ENCODE data around the gene GLDC.

GLDC gene

DNA sequence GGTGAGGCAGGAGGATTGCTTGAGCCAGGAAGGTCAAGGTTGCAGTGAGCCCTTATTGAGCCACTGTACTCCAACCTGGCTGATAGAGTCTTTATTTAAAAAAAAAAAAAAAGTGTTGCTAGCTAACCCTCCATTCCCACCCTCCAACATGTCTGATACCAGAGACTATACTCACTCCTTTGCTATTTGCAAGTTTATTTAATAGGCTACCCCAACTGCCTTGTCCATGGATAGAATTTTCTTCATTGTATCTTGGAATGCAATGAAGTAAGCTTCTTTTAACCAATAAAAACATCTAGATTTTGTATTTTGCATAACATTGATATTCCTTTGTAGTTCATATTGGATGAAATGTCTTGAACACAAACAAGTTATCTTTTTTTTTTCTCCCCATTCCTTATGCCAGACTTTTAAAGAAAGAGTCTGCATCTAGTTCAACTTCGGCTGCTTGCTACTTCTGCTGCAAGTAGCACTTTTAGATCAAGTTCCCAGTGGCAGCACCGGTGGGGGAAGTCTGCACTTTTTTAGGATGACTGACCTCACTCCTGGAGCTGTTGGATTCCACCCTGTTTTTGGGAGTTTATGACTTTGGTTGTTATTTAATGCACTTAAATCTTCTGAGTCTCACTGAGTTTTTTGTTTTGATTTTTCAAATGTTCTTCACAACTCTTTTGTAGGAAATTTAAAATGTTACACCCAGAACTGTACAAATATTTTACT is 120.0 kb downstream of the GLDC start:
- in situ Hi-C loops (cut with MboI; ENCODE audit: low sequenced_read_pairs): no loop called here

DNA sequence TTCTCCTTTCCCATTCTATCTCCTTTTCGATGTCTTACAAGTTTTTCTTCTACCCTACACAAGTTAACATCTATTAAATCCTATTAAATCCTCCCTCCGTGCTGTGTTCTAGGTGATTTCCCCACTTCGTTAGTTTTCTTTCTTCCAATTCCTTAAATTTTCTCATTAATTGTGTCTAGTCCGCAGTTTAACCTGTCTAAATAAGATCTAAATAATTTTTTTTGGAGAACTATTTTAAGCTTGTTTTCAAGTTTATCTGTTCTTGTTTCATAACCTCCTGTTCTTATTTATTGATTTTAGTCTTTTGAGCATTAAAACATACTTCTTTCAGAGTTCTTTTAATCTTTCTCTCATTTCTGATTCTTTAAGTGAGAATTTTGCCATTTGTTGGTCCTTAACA is 123.3 kb downstream of the GLDC start:
- in situ Hi-C loops (cut with MboI; ENCODE audit: low sequenced_read_pairs): no loop called here

DNA sequence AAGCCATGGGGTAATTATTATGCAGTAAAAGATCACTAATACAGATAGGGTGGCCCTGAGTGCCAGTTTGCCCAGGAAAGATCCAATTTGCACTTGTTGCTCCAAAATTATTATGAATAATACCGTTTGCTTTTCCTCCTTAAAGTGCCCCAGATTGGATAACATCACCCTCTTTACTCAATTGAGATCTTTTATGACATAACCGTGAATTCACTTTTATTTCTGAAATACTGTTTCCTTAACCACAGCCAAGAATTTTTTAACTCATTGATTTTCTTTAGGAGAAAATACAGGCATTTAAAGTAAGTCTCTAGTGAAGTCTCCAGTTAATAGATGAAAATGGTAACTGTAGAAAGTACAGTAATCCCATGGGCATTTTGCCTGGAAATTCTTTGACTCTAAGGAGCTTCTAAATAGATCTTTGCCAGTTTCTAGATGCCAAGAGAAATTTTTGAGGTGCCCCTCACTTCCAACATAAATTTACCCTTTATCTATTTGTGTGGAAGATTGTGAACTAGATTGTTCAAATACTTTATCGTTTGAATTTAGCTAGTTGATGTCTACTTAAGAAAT is 133.4 kb downstream of the GLDC start:
- in situ Hi-C loops (cut with MboI; ENCODE audit: low sequenced_read_pairs): no loop called here

DNA sequence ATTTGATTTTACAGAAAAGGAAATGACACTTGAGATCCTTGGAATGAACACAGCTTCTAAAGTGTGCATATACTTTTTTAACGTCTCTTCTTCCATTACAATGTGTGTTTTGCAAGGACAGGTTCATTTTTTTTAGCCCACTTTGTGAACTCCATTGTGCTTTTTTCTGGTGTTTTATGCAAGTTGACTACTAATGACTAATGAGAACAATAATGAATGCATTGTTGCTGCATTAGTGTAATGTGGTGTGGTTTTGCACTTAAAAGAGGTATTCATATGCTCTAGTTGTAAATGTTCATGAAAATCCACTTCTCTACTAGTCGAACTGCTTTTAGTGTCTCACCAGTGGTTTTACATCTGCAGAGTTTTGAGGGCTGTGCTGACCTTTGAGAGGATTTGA is 139.0 kb downstream of the GLDC start:
- in situ Hi-C loops (cut with MboI; ENCODE audit: low sequenced_read_pairs): no loop called here

DNA sequence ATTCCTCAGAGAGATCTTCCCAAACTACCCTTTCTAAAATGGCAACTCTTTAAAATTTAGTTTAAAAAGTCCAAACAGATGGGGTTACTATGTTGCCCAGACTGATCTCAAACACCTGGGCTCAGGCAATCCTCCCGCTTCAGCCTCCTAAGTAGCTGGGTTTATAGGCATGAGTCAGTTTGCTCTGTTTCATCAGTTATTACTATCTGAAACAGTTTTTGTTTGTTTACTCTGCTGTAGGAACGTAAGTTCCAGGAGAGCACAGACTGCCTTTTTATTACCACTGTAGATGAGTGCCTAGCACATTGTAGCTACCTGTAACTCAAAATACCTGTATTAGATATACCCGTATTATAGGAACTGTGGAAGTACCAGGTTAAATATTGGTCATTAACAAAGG is 143.1 kb downstream of the GLDC start:
- in situ Hi-C loops (cut with MboI; ENCODE audit: low sequenced_read_pairs): no loop called here

DNA sequence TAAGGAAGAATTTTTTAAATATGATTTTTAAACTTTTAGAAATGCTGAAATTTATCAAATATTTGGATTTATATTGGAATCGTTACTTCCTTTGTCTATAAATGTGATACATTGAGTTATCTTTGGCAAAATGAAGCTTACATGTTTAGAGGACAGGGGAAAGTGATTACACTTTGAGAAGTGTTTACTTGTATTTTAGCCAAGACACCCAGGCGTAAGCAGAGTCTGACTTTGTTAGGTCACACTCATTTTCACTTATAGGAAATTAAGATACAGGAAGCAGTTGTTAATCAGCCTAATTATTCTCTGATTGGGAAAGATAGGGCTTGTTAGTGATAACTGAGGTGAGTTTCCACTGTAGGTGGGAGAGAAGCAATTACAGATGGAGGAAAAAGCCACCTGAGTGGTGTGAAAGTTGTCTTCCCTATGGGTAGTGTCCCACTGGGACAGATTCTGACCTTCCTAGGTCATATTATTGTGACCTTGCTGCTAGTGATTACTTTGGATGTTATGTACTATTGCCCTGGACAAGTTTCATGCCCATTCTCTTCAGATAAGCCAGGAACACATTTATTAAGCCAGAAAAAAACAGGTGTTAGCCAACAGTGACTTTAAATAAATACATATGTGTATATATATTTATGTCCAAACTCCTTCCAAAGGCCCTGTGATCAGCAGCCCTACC is 143.9 kb downstream of the GLDC start:
- in situ Hi-C loops (cut with MboI; ENCODE audit: low sequenced_read_pairs): no loop called here

DNA sequence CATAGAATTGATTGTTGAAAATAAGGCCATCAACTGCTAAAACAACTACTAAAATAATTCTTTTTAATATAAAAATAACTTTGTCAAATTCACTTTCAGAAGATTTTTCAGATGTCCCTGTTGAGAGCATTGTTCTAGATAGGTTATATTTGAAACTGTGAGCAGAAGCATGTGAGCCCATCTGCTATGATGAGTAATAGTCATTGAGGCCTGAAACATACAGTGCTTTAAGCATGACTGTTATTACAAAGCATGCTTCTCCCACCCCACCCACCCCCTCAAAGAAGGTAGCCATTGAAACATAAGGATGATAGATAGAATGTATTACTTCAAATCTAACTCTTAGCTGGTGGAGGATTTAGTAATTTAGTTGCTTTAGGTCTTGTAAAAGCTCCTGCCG is 146.5 kb downstream of the GLDC start:
- in situ Hi-C loops (cut with MboI; ENCODE audit: low sequenced_read_pairs): no loop called here

DNA sequence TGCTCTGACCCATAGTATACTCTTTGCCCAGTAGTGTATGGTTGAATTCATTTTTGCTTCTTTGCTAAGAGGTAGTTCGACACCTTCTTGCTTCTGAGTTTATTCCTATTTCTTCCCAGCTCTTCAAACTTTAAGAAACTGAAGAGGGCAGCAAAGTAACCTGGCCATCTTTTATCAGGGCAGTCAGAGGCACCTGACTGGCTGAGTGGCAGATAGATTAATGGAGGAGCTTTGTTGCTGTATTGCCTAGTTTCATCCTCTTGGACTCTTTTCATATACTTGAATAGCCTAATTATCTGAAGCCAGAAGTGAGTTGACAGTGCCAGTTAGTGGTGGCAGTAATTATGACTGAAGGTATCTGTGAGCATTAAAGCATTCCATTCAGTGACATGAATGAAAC is 150.1 kb downstream of the GLDC start:
- in situ Hi-C loops (cut with MboI; ENCODE audit: low sequenced_read_pairs): no loop called here

DNA sequence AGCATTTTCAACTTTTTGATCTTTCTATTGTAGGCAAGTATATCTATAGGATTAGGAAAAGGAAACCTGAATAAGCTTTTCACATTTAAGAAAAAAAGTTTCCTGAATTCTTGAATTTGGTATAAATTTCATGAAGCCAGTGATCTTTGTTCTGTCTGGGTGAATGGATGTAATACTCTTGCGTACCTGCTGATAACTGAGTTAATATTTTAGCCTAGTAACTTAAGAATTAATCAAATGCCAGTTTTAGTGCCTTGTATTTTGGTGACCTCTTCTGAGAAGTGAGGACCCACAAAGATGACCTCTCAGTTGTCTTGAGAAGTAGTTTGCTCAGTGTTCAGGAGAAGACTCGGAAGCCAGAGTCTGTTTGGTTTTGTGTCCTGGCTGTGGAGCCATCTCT is 154.7 kb downstream of the GLDC start:
- in situ Hi-C loops (cut with MboI; ENCODE audit: low sequenced_read_pairs): no loop called here

DNA sequence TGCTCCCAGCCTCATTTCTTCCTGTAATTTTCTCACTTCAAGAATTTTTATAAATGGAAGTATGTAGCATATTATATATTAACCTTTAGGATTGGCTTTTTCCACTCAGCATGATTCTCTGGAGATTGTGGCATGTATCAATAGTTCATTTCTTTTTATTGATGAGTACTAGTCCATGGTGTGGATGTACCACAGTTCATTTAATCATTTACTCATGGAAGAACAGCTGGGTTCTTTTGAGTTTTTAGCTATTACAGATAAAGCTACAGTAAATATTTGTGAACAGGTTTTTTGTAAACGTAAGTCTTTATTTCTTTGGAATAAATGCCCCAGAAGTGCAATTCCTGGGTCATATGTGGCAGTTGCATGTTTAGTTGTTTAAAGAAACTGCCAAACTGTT is 156.4 kb downstream of the GLDC start:
- in situ Hi-C loops (cut with MboI; ENCODE audit: low sequenced_read_pairs): no loop called here

DNA sequence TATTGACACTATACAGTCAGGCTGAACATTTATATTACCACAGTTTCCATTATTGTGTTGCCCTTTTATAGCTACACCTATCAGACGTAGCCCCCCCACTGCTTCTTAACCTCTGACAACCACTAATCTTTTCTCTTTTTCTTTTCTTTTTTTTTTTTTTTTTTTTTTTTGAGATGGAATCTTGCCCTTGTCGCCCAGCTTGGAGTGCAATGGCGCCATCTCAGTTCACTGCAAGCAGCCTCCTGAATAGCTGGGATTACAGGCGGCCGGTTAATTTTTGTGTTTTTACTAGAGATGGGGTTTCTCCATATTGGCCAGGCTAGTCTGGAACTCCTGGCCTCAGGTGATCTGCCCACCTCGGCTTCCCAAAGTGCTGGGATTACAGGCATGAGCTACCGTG is 157.1 kb downstream of the GLDC start:
- in situ Hi-C loops (cut with MboI; ENCODE audit: low sequenced_read_pairs): no loop called here

DNA sequence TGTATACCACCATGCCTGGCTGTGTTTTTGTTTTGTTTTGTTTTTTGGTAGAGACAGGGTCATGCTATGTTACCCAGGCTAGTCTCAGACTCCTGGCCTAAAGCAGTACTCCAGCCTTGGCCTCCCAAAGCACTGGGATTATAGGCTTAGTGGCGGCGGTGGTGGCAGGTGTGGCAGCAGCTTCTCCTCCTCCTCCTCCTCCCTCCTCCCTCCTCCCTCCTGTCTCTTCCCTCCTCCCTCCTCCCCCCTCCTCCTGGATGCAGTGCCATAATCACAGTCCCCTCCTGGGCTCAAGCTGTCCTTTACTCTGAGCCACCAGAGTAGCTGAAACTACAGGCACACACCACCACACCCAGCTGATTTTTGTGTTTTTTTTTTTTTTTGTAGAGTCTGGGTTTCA is 161.3 kb downstream of the GLDC start:
- in situ Hi-C loops (cut with MboI; ENCODE audit: low sequenced_read_pairs): no loop called here

Data from hTERT RPE-1 (cell line).